Myometrial cell (primary cell): ENCODE results near the gene GPANK1. TPM values are rescaled to one million over a fixed set of nuclear protein-coding genes. Genes with fewer than 3 reads are reported as not detected.

Source experiments
- total RNA-seq: library from RNA; depleted of rRNA; stranded (reverse); fragments of >200 nt; gene quantifications from 2 replicates; pipeline ENCODE4 v1.2.3, GENCODE V29; 2015

Gene GPANK1
- total RNA-seq, result 12.4 and 16.1 TPM in 2 replicates

GRCh38 chr6:31664790-31665500, at the start of gene GPANK1:
Gene GPANK1 (minus strand): TSS chr6:31664997. CDS start chr6:31664478, 519 bp downstream.

GRCh38 chr6:31706599-31706998, 41.8 kb upstream of the GPANK1 start, which contains the start of gene LY6G6F:
Gene LY6G6F (plus strand): TSS chr6:31706866. CDS start chr6:31706907, 41 bp downstream.

GRCh38 chr6:31702819-31703716, 38.3 kb upstream of the GPANK1 start, which contains the start of gene ABHD16A:
Gene ABHD16A (minus strand): TSS chr6:31703324. CDS start chr6:31703281, 43 bp downstream.

GRCh38 chr6:31680226-31681134, 15.7 kb upstream of the GPANK1 start, which contains the start of gene LY6G5C:
Gene LY6G5C (minus strand): TSS chr6:31681067. CDS start chr6:31680373, 694 bp downstream.

GRCh38 chr6:31669676-31670075, 4.9 kb upstream of the GPANK1 start, which contains the start of gene LY6G5B:
Gene LY6G5B (plus strand): TSS chr6:31669976. CDS start chr6:31670951, 975 bp downstream.

GRCh38 chr6:31665501-31666336, 922 bp upstream of the GPANK1 start, which contains the start of gene CSNK2B:
Gene CSNK2B (plus strand): TSS chr6:31666080. CDS start chr6:31666832, 752 bp downstream.

GRCh38 chr6:31660381-31661261, 4.2 kb downstream of the GPANK1 start, which contains the start of gene C6orf47:
Gene C6orf47 (minus strand): TSS chr6:31660778. CDS start chr6:31659947, 831 bp downstream.

GRCh38 chr6:31655349-31656237, 9.2 kb downstream of the GPANK1 start, which contains the start of gene APOM:
Gene APOM (plus strand): TSS chr6:31655894. CDS start chr6:31655967, 73 bp downstream.

GRCh38 chr6:31620586-31621319, 44.0 kb downstream of the GPANK1 start, which contains the start of gene PRRC2A:
Gene PRRC2A (plus strand): TSS chr6:31620715. CDS start chr6:31622790, 2,075 bp downstream.

GRCh38 chr6:31614684-31615578, 49.9 kb downstream of the GPANK1 start, which contains the start of gene AIF1:
Gene AIF1 (plus strand): TSS chr6:31615234. CDS start chr6:31615330, 96 bp downstream.

Other genes with a start within 250 kb of the GPANK1 start
- 25.7 and 26.2 TPM in 2 replicates for gene MICB, start 166.9 kb downstream of the GPANK1 start, total RNA-seq
- gene MCCD1, start 136.0 kb downstream of the GPANK1 start, total RNA-seq, result not detected in 2 replicates
- 564 and 622 TPM in 2 replicates for gene DDX39B, start 123.0 kb downstream of the GPANK1 start, total RNA-seq
- gene ATP6V1G2, start 118.4 kb downstream of the GPANK1 start, total RNA-seq, result 0.18 and 0.58 TPM in 2 replicates
- gene NFKBIL1, start 117.4 kb downstream of the GPANK1 start, total RNA-seq, result 22.0 and 28.5 TPM in 2 replicates
- not detected in 2 replicates for gene LTA, start 92.7 kb downstream of the GPANK1 start, total RNA-seq
- not detected in 2 replicates for gene TNF, start 89.4 kb downstream of the GPANK1 start, total RNA-seq
- not detected in 2 replicates for gene LTB, start 82.6 kb downstream of the GPANK1 start, total RNA-seq
- gene LST1, start 78.7 kb downstream of the GPANK1 start, total RNA-seq, result not detected in 2 replicates
- not detected in 2 replicates for gene NCR3, start 72.0 kb downstream of the GPANK1 start, total RNA-seq
- not detected in 2 replicates for gene AIF1, start 49.8 kb downstream of the GPANK1 start, total RNA-seq
- 77.8 and 81.9 TPM in 2 replicates for gene PRRC2A, start 44.3 kb downstream of the GPANK1 start, total RNA-seq
- gene BAG6, start 12.3 kb downstream of the GPANK1 start, total RNA-seq, result 241 and 292 TPM in 2 replicates
- 1.4 and 1.7 TPM in 2 replicates for gene APOM, start 9.1 kb downstream of the GPANK1 start, total RNA-seq
- gene C6orf47, start 4.2 kb downstream of the GPANK1 start, total RNA-seq, result 17.0 and 20.9 TPM in 2 replicates
- gene CSNK2B, start 1.1 kb upstream of the GPANK1 start, total RNA-seq, result 281 and 300 TPM in 2 replicates
- gene LY6G5B, start 5.0 kb upstream of the GPANK1 start, total RNA-seq, result 0.58 and 2.7 TPM in 2 replicates
- gene LY6G5C, start 16.1 kb upstream of the GPANK1 start, total RNA-seq, result 0.29 and 1.1 TPM in 2 replicates
- gene ABHD16A, start 38.3 kb upstream of the GPANK1 start, total RNA-seq, result 41.6 and 52.5 TPM in 2 replicates
- not detected in 2 replicates for gene LY6G6F, start 41.9 kb upstream of the GPANK1 start, total RNA-seq
- not detected in 2 replicates for gene LY6G6D, start 50.4 kb upstream of the GPANK1 start, total RNA-seq
- not detected in 2 replicates for gene LY6G6C, start 56.7 kb upstream of the GPANK1 start, total RNA-seq
- gene MPIG6B, start 58.4 kb upstream of the GPANK1 start, total RNA-seq, result not detected in 2 replicates
- gene DDAH2, start 64.3 kb upstream of the GPANK1 start, total RNA-seq, result 63.1 and 65.7 TPM in 2 replicates
- 1,096 and 1,127 TPM in 2 replicates for gene CLIC1, start 71.5 kb upstream of the GPANK1 start, total RNA-seq
- gene MSH5, start 75.0 kb upstream of the GPANK1 start, total RNA-seq, result 7.8 and 16.7 TPM in 2 replicates
- 1.8 and 2.3 TPM in 2 replicates for gene SAPCD1, start 97.7 kb upstream of the GPANK1 start, total RNA-seq
- under 0.01 TPM in 1 of 2 replicates, not detected in the other for gene VWA7, start 112.3 kb upstream of the GPANK1 start, total RNA-seq
- gene VARS1, start 130.8 kb upstream of the GPANK1 start, total RNA-seq, result 102 and 105 TPM in 2 replicates
- 85.3 and 118 TPM in 2 replicates for gene LSM2, start 142.0 kb upstream of the GPANK1 start, total RNA-seq
- 0.29 and 0.35 TPM in 2 replicates for gene HSPA1L, start 150.3 kb upstream of the GPANK1 start, total RNA-seq
- 38.1 and 41.2 TPM in 2 replicates for gene HSPA1A, start 150.5 kb upstream of the GPANK1 start, total RNA-seq
- gene HSPA1B, start 162.7 kb upstream of the GPANK1 start, total RNA-seq, result 59.4 and 73.5 TPM in 2 replicates
- 71.2 and 73.9 TPM in 2 replicates for gene NEU1, start 197.8 kb upstream of the GPANK1 start, total RNA-seq
- gene SLC44A4, start 214.0 kb upstream of the GPANK1 start, total RNA-seq, result 0.18 TPM in 1 of 2 replicates, not detected in the other
- 44.7 and 47.9 TPM in 2 replicates for gene EHMT2, start 232.7 kb upstream of the GPANK1 start, total RNA-seq
- 2.0 and 2.3 TPM in 2 replicates for gene ZBTB12, start 237.1 kb upstream of the GPANK1 start, total RNA-seq